ENCODE results near the gene LPGAT1.
"Not testable (repeated sequence)": the region's sequence is repeated elsewhere in the genome, so short reads cannot be mapped to it uniquely, and the experiment has no call there.

The LPGAT1 gene, protein sequence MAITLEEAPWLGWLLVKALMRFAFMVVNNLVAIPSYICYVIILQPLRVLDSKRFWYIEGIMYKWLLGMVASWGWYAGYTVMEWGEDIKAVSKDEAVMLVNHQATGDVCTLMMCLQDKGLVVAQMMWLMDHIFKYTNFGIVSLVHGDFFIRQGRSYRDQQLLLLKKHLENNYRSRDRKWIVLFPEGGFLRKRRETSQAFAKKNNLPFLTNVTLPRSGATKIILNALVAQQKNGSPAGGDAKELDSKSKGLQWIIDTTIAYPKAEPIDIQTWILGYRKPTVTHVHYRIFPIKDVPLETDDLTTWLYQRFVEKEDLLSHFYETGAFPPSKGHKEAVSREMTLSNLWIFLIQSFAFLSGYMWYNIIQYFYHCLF

DNA sequence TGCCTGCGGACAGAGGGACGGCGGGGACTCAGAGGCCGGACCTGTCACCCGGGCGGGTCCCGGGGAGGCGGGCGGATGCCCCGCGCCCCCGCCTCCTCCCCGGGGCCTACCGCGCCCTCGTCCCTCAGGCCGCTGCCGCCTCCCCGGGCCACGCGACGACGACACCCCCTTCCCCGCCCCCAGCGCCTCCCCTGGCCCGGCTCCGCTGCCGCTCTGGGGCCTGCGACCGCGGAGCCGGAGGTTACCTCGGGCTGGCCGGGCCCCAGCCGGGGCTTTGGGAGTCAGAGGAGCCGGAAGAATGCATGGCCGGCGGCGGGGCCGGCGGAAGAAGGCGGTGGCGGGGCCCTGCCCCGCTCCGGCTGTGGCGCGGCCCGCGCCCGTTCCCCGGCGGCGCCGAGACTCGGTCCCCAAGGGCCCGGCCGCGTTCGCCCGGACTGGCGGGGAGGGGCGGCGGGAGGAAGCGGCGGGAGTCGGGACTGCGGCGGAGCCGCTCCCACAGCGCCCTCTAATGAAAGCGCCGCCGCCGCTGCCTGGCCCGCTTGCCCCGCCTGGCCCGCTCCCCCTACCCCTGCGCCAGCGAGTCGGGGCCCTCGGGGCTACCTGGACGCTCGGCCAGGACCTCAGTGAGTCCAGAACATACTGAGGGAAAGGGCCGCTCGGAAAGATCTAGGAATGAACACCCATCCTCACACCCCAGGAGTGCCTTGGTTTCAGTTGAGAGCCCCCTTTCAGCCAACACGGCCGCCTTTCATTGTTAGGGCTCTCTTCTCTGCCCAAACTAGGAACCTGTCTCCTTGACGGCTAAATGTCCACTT is at the start of gene LPGAT1:
Gene LPGAT1 (minus strand): TSS at position 436 of the 815 bp plus-strand sequence. CDS start 1,467 bp downstream, outside the sequence.
- FAIRE-seq = no peak

DNA sequence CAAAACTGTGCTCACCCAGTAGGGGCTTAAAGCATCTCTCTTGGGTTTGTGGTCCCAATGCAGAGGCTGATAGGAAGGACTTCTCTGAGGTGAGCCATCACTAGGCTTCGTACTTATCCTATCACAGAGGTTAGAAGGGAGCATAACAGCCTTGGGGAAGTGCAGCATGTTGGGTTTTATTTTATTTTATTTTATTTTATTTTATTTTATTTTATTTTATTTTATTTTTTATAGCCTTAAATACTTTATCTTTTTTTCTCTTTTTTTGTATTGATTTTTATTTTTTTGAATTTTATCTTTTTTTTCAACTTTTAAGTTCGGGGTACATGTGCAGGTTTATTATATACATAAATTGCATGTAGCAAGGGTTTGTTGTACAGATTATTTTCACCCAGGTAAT is 48.9 kb upstream of the LPGAT1 start:
- FAIRE-seq = peak; percentile 83

DNA sequence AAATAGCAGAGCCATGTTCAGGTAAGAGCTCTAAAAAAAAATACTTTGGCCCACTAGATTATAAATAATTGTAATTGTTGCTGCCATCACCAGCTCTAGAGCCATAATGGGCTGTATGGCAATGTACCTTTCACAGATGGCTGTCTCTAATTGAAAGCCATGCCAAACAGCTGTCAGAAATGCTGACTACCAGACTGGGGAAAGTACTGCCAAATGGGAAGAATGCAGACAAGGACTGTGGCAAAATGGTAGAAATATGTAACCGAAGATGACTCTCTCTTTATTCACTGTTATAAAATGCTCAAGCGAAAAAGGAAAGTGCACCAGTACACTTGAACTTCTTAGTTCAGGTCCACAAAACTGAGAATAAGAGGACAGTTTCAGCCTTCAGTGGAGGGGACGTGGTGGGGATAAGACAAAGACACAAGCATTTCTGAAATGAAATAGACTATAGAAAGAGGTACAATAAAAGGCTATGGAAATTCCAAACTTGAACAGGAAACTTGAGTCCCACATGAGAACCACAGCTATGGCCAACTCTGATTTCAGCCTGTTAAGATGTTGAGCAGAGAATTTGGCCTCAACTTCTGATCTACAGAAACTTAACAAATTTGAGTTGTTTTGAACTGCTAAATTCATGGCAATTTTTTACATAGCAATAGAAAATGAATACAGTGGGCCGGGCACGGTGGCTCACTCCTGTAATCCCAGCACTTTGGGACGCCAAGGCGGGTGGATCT is 46.5 kb upstream of the LPGAT1 start:
- no peak for FAIRE-seq

DNA sequence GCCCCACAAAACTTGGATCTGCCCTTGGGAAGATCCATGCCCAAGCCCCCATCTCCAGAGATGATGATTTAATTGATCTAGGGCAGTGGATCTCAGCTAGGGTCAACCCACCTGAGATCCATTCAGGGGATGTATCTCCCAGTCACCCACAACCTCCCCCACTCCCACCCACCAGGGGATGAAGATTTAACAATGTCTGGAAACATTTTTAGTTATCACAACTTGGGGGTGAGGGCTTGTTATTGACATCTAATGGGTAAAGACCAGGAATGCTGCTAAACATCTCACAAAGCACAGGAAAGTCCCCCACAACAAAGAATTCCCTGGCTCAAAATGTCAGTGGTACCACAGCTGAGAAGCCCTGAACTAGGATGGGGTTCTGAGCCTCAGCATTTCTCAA is 45.0 kb upstream of the LPGAT1 start:
- FAIRE-seq = no peak

DNA sequence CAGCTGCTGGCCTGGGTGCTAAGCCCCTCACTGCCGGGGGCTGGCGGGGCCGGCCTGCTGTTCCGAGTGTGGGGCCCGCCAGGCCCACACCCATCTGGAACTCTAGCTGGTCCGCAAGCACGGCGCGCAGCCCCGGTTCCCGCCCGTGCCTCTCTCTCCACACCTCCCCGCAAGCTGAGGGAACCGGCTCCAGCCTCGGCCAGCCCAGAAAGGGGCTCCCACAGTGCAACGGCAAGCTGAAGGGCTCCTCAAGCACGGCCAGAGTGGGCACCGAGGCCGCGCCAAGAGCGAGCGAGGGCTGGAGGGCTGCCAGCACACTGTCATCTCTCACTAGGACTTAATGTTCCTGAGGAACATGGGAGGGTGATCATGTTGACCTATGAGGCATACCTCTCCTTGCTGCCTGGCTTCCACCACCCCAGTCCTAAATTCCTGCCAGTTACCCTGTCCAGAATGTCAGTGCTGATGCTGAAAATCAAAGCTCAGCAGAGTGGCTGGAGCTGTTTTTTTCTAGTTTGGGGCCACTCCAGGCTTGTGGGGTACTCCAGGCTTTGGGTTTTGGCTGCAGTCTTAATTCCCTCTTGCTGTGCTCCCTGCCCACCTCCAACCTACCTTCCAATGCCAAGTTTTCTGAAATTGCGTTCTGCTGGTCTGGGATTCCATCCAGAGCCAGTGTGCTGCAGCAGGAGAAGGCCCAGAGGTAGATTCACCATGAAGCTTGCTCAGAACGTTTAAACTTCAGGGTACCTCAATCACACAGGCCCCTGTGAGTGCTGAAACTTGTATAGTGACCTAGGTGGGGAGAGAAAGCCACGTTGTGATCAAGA is 44.2 kb upstream of the LPGAT1 start:
- no peak for FAIRE-seq

DNA sequence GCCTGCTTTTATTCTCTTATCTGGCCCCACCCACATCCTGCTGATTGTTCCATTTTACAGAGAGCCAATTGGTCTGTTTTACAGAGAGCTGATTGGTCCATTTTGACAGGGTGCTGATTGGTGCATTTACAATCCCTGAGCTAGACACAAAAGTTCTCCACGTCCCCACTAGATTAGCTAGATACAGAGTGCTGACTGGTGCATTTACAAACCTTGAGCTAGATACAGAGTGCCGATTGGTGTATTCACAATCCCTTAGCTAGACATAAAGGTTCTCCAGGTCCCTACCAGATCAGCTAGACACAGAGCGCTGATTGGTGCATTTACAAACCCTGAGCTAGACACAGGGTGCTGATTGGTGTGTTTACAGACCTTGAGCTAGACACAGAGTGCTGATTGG is 43.2 kb upstream of the LPGAT1 start:
- FAIRE-seq = not testable (repeated sequence)

DNA sequence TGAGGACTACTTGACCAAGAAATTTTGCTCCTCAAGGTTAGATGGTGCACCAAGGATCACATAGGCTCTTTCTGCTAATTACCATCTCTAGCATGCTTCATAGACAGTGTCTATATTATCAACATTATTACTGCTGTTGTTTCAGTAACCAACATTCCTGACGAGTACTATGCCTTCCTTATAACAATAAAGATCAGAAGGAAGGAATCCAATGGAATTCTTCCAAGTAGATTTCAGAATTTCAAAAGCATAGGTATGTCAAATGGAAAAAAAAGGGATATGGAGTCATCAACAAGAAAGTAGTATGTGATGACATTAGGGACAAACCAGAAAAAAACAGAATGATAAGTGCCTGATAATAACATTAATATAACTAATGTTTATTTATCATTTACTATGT is 39.6 kb upstream of the LPGAT1 start:
- FAIRE-seq = peak; percentile 26

- peak; percentile 79 for FAIRE-seq
Observed at GRCh38 chr1:211865180-211865579, 34.6 kb upstream of the LPGAT1 start.

DNA sequence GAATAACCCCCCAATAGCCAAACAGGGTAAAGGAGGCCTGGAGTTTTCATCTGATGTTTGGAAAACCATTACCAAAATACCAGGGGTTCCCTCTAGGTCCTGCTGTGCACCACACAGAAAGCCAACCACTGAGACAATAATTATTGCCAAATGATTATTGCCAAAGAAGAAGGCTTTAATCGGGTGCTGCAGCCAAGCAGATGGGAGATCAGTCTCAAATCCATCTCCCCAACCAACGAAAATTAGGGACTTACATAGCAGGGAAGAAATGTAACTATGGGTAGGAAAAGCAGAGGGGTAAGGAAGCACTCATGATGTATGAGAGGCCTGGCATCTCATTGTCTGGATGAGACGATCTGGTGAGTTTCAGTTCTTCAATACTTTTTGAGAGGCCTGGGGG is 28.8 kb upstream of the LPGAT1 start:
- FAIRE-seq = no peak

DNA sequence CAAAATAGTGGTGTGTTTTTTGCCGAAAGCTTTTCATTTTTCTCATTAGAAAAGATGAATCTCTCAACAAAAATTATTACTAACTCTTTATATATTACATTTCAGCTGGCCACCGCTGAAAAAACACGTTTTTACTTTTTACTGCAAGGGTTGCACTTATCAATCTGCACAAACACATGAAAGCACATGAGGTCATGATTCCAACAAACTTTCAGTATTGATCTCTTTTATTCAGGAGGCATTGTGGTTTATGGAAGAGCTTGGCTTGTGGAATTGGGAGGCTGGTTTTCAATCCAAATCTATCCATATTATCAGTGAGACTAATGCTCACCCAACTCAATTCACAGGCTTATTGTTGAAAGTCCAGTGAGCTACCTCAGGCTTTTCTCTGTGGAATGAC is 20.6 kb upstream of the LPGAT1 start:
- FAIRE-seq = no peak

DNA sequence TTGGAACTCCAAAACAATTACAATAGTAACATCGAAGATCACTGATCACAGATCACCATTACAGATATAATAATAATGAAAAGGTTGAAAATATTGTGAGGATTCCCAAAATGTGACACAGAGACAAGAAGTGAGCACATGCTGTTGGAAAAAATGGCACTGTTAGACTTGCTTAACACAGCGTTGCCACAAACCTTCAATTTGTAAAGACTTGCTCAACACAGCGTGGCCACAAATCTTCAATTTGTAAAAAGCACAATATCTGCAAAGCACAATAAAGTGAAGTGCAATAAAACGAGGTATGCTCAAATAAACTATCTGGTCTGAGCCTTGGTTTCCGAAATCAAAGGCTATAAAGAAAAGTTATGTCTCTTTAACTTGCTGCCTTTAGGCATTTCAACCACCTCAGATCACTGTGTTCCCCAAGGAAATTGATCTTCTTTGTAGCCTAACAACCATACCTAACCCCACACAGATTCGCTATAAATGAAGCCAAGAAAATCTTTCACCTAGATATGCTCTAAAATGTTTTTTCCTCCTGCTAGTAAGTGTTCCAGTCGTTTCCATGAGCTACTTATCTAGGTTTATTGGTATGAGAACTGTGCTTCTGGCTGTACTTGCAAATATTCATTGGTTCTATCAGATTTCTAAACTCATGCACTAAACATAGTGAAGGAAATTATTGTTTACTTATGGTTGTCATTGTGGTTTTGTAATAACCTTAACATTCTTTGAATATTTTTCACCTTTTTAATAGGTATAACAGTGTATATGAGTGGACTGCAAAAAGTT is 13.1 kb upstream of the LPGAT1 start:
- peak; percentile 63 for FAIRE-seq

DNA sequence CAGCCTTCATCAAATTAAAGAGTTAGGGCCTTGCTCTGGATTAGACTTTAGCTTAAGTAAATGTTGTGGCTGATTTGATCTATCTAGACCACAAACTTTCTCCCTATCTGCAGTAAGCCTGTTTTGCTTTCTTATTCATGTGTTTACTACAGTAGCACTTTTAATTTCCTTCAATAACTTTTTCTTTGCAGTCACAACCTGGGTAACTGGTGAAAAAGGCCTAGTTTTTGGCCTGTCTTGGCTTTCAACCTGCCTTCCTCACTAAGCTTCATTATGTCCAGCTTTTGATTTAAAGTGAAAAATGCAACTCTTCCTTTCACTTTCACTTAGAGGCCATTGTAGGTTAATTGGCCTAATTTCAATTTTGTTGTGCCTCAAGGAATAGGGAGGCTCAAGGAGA is 12.5 kb upstream of the LPGAT1 start:
- FAIRE-seq = no peak

DNA sequence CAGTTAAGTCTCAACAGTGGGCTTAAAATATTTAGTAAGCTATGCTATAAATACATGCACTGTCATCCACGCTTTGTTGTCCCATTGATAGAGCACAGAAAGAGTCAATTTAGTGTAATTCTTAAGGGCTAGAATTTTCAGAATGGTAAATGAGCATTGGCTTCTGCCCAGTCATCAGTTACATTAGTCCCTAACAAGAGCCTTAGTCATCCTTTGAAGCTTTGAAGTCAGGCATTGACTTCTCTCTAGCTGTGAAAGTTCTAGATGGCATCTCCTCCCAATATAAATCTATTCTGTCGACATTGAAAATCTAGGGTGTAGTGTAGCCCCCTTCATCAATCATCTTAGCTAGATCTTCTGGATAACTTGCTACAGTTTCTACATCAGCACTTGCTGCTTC is 12.0 kb upstream of the LPGAT1 start:
- FAIRE-seq = no peak

GRCh38 chr1:211839106-211839505 is 8.5 kb upstream of the LPGAT1 start:
- FAIRE-seq = no peak

DNA sequence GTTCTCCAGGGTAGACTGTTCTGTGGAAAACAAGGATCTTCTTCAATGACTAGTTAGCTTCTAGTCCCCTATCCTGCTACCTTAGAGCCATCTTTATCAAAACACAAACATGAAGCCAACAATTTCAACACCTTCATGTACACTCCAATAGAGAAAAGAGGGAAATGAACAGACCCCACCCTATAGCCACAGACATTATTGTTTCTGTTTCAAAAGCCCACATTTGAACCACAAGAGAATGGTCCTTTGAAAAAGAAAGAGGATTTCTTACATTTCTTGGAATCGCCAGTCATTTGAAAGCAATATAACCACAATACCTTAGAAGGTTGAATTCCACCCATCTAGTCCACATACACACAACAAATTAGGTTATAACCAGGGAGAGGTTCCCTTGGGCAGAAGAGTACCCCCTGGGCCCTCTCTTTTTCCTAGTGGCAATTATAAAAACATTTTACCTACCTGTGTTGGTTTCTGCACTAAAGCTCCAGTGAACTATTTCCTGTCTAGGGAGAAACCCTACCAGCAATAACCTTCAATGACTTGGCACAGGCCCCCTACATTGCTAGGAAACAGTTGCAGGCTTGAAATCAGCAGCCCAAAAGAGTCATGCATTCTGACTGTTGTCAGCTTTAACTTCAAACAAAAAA is 2.7 kb upstream of the LPGAT1 start:
- no peak for FAIRE-seq

- no peak for FAIRE-seq
Observed at GRCh38 chr1:211832661-211833060, 2.1 kb upstream of the LPGAT1 start.

- FAIRE-seq = no peak
Observed at GRCh38 chr1:211831558-211832323, 1.2 kb upstream of the LPGAT1 start.

GRCh38 chr1:211830055-211830327 is 572 bp downstream of the LPGAT1 start:
- no peak for FAIRE-seq

DNA sequence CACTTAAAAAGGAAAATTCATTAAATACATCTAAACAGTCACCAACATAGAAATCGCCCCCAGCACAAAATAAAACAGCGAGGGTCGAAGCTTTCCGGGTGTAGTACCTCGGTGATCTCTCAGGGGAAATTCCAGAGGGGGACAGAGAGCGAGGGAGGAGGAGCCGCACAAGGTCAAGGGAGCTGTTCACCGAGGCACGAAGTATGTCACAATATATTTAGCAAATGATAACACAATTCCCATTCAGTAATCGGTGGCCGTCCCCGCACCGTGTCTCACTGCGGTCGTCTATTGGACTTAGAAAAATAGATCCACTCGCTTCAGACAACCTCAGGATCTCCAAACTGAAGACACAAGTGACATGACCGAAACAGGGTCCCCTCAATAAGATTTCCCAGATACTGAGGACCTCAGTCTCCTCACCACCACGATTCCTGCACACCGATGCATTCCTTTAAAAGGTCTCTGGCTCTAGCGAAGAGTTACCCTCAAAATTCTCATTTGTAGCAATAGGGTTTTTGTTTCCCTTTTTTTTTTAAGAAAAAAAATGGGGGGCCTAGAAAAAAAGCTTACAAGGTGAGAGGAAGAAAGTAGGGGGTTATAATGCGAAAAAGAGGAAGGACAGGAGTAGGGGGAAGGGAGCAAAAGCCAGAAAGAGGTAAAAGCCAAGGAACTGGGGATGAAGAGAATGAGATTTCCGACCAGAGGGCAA is 1.1 kb downstream of the LPGAT1 start:
- FAIRE-seq = no peak

Measured in TTC549 (cell line).